IPS-15b (cell line): Measurements from ENCODE around the gene GRIP1.

ENCODE experiments used
- H3K27me3 ChIP-seq: one replicate; pipeline ENCODE4 v1.6.1; 2013; ENCODE audit warnings: low read length; ENCODE audit not compliant: control insufficient read depth, insufficient read depth
- H3K36me3 ChIP-seq: one replicate; pipeline ENCODE4 v1.6.1; 2013; ENCODE audit warnings: low read length; ENCODE audit not compliant: control insufficient read depth, insufficient read depth
- H3K4me1 ChIP-seq: one replicate; pipeline ENCODE4 v1.6.1; 2013; ENCODE audit warnings: mild to moderate bottlenecking, low read length; ENCODE audit not compliant: control insufficient read depth, insufficient read depth
- H3K4me3 ChIP-seq: one replicate; pipeline ENCODE4 v1.5.1; 2013; ENCODE audit warnings: low read depth, low read length
- H3K9ac ChIP-seq: one replicate; pipeline ENCODE4 v1.6.1; 2013; ENCODE audit warnings: low read depth, mild to moderate bottlenecking, low read length
- H3K9me3 ChIP-seq: one replicate; pipeline ENCODE4 v1.6.1; 2013; ENCODE audit warnings: mild to moderate bottlenecking, low read length; ENCODE audit not compliant: control insufficient read depth, insufficient read depth

GRIP1 gene

GRCh38 chr12:66684222-66684621 lies 5.3 kb upstream of the GRIP1 start:
- Histone ChIP-seq H3K4me1 (peaks cover 11% of the 10 kb centered on the region), H3K9ac (no peak overlapping the region), H3K9me3 (no peaks in the 10 kb centered on the region), H3K36me3 (no peaks in the 10 kb centered on the region), H3K27me3 (no peaks in the 10 kb centered on the region), H3K4me3 (no peak overlapping the region)

DNA sequence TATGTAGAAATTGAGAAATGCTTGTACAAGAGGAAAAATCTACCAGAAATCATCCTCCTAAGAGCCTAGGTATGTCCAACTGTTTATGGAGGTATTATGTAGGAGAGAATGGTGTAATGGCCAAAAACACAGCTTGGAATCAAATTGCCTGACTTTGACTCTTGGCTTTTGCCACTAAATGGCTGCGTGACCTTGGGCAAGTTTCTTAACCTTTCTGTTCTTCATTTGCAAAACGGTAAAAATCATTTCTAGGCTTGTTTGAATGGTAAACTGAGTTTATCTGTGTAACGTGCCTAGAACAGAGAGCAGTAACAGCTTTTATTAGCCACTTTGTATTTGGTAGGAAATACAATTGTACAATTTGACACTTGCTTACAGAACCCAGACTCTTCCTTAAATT lies 4.9 kb upstream of the GRIP1 start:
- Histone ChIP-seq H3K4me1 (peaks cover 15% of the 10 kb centered on the region), H3K36me3 (no peaks in the 10 kb centered on the region), H3K9ac (no peak overlapping the region), H3K4me3 (no peak overlapping the region), H3K27me3 (no peaks in the 10 kb centered on the region), H3K9me3 (no peaks in the 10 kb centered on the region)

GRCh38 chr12:66683073-66683472 lies 4.2 kb upstream of the GRIP1 start:
- Histone ChIP-seq H3K4me3 (no peak overlapping the region), H3K9me3 (no peaks in the 10 kb centered on the region), H3K9ac (no peak overlapping the region), H3K36me3 (no peaks in the 10 kb centered on the region), H3K27me3 (no peaks in the 10 kb centered on the region), H3K4me1 (peaks cover 14% of the 10 kb centered on the region)

- peaks cover 9% of the 10 kb centered on the region for H3K4me1 ChIP-seq
- no peaks in the 10 kb centered on the region for H3K36me3 ChIP-seq
- H3K4me3 ChIP-seq = no peak overlapping the region
- no peaks in the 10 kb centered on the region for H3K27me3 ChIP-seq
- H3K9ac ChIP-seq = no peak overlapping the region
- no peaks in the 10 kb centered on the region for H3K9me3 ChIP-seq
These were observed 697 bp upstream of the GRIP1 start for GRCh38 chr12:66679461-66680084.

DNA sequence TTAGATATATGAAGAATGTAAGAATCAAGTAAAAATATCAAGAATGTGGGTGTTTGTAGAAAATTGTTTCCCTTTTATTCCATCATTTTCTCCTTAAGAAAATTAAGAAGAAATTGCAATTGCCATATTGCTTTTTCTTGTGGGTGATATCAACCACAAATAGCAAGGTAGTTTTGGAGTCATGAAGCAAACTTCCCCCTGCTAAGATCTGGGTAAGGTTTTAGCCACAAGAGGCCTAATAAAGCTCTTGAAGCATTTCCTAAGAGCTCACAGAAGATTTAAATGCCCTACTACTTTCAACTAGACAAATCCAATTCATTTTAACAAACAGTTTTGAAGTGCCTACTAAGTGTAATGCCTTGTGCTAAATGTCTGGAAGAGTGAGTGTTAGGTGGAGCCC lies 2.6 kb downstream of the GRIP1 start:
- Histone ChIP-seq H3K9ac (no peak overlapping the region), H3K27me3 (no peaks in the 10 kb centered on the region), H3K36me3 (no peaks in the 10 kb centered on the region), H3K4me1 (peaks cover 9% of the 10 kb centered on the region), H3K4me3 (no peak overlapping the region), H3K9me3 (no peaks in the 10 kb centered on the region)

GRCh38 chr12:66674495-66675122 lies 4.3 kb downstream of the GRIP1 start:
- Histone ChIP-seq H3K4me3 (no peak overlapping the region), H3K27me3 (no peaks in the 10 kb centered on the region), H3K9ac (no peak overlapping the region), H3K36me3 (no peaks in the 10 kb centered on the region), H3K9me3 (no peaks in the 10 kb centered on the region), H3K4me1 (peaks cover 9% of the 10 kb centered on the region)

DNA sequence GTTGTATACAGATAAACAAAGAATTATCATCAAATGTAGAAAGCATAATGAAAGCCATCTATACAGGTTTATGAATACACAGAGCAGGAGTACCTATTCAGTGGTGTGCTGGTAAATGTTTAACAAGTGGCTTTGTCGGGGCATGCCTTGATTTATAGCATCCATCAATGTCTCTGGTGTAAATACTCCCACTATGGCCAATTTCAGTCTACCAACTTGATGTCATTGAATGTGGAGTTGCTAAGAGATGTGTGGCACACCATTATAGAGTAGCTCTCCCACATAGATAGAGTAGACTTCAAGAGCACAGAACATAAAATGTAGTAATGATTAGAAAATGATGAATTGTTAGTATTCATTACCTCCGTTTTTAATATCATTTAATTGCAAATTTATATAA lies 9.3 kb downstream of the GRIP1 start:
- no peaks in the 10 kb centered on the region for H3K4me1 ChIP-seq
- no peaks in the 10 kb centered on the region for H3K36me3 ChIP-seq
- no peaks in the 10 kb centered on the region for H3K27me3 ChIP-seq
- no peaks in the 10 kb centered on the region for H3K9me3 ChIP-seq
- H3K4me3 ChIP-seq = no peak overlapping the region
- no peak overlapping the region for H3K9ac ChIP-seq

DNA sequence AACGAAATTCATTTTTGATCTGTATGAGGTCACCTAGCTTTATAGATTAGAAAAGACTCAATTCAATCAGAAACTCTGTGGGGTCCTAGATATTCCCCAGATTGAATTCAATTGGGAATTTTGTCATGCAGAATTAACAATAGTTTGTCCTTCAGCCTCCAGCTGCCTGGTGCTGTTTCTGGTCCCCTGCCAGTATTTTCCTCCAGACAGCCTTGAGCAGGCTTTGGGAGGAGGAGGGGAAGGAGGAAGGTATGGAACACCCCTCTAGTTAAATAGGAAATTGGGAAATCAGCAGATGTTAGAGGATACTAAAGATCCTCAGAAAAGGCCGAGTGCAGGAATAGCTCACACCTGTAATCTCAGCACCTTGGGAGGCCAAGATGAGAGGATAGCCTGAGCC lies 10.6 kb downstream of the GRIP1 start:
- Histone ChIP-seq H3K9me3 (no peaks in the 10 kb centered on the region), H3K27me3 (no peaks in the 10 kb centered on the region), H3K36me3 (no peaks in the 10 kb centered on the region), H3K4me3 (no peak overlapping the region), H3K9ac (no peak overlapping the region), H3K4me1 (no peaks in the 10 kb centered on the region)

DNA sequence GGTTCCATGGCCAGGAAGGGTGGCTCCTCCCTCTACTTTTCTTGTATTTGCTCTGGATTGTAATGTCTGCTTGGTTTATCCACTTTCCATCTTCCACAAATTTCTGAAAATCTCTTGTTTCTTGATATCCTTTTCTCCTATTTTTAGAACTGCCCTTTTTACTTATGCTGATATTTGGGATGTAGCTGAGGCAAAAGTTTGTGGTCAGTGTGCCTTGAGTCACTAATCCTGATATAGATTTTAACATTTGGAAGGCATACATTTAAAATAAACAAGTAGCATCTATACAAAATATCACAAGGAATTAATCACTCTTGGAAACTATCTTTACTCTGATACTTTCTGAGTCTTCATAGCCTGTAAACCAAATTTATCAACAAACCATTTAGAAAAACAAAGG lies 11.0 kb downstream of the GRIP1 start:
- Histone ChIP-seq H3K9me3 (no peaks in the 10 kb centered on the region), H3K36me3 (no peaks in the 10 kb centered on the region), H3K4me3 (no peak overlapping the region), H3K27me3 (no peaks in the 10 kb centered on the region), H3K4me1 (no peaks in the 10 kb centered on the region), H3K9ac (no peak overlapping the region)

DNA sequence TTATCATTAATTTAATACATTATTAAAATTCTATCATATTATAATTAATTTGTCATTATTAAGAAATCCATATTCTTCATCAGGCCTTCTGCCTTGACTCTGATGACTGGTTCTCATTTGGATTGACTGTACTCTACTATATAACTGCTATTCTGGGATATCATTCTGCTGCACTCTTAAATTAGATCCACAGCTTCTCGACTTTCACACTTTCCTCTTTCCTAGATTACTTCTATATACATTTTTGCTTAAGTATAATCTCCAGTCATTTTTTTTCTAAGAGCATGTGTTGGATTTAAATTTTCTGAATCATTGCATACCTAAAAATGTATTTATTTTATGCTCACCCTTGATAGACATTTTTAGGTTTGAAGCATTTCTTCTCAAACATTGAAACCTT lies 12.4 kb downstream of the GRIP1 start:
- Histone ChIP-seq H3K9me3 (no peaks in the 10 kb centered on the region), H3K36me3 (no peaks in the 10 kb centered on the region), H3K27me3 (no peaks in the 10 kb centered on the region), H3K9ac (no peak overlapping the region), H3K4me3 (no peak overlapping the region), H3K4me1 (no peaks in the 10 kb centered on the region)

DNA sequence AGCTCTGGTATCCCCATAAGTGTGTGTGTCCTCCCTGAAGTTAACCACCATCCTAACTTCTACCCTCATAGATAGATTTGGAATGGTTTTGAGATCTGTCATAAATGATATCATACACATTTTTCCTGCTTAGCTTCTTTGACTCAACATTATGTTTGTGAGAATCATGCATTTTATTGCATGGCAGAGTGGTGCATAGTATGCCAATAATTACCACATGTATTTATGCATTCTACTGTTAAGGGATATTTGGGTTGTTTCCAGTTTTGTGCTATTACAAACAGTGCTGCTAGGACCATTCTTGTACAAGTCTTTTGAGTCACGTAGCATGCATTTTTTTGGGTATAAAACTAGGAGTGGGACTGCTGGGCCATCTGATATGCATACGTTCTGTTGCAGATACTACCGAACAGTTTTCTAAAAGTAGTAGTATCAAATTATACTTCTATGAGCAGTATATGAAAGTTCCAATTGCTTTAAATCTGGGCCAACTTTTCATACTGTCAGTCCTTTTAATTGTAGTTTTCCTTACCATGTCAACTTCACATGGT lies 13.4 kb downstream of the GRIP1 start:
- Histone ChIP-seq H3K36me3 (no peaks in the 10 kb centered on the region), H3K9ac (no peak overlapping the region), H3K27me3 (no peaks in the 10 kb centered on the region), H3K4me3 (no peak overlapping the region), H3K9me3 (no peaks in the 10 kb centered on the region), H3K4me1 (no peaks in the 10 kb centered on the region)

GRCh38 chr12:66664076-66664475 lies 14.8 kb downstream of the GRIP1 start:
- Histone ChIP-seq H3K4me1 (no peaks in the 10 kb centered on the region), H3K27me3 (no peaks in the 10 kb centered on the region), H3K9ac (no peak overlapping the region), H3K4me3 (no peak overlapping the region), H3K9me3 (no peaks in the 10 kb centered on the region), H3K36me3 (no peaks in the 10 kb centered on the region)
